ENCODE results near the gene CHRM2. TPM values are rescaled to one million over a fixed set of nuclear protein-coding genes. Genes with fewer than 3 reads are reported as not detected.

CHRM2 gene
- total and polyA plus RNA-seq, 2 of the 4 experiments (the other 2 are of a cell fraction), result 79.3 to 184 TPM

GRCh38 chr7:136884492-136884891, 16.0 kb downstream of the CHRM2 start:
- H3K79me1 ChIP-seq (ENCODE audit: low read depth in 1 of 2, low read length in 2 of 2), result peaks cover 26 to 78% of the 10 kb centered on the region in 2 experiments
- H4K20me1 ChIP-seq (ENCODE audit: insufficient read depth, low read length), result peaks cover 54% of the 10 kb centered on the region; the same call in 1 of the 2 replicates
- TF ChIP-seq MAFK (IDR thresholded peaks at IDR 0.05; ENCODE audit: low read depth, low read length) (no peak), MXI1 (IDR thresholded peaks at IDR 0.05; ENCODE audit: borderline replicate concordance, low read depth, low read length) (no peak), NFE2L2 (IDR thresholded peaks at IDR 0.05; ENCODE audit: low read depth, low read length) (no peak), CTCF (conservative IDR thresholded peaks at IDR 0.05; ENCODE audit: low read depth, low read length) (no peak), USF2 (IDR thresholded peaks at IDR 0.05; ENCODE audit: low read depth, low read length) (no peak), BHLHE40 (IDR thresholded peaks at IDR 0.05; ENCODE audit: low read depth, low read length) (no peak), RCOR1 (IDR thresholded peaks at IDR 0.05; ENCODE audit: insufficient replicate concordance, low read length) (no peak)
- no peak overlapping the region for H3K56ac ChIP-seq (ENCODE audit: extremely low read depth, insufficient read depth, low read length)
- POLR2A ChIA-PET (ENCODE audit: unreplicated experiment), result interaction anchor here (0.6 kb wide), 1 partner anchor 16 kb away, joined by 3 read pairs; no protein-coding TSS in a partner anchor
- no peak overlapping the region for H3K9ac ChIP-seq (ENCODE audit: low read depth, low read length)
- H3K27ac ChIP-seq (ENCODE audit: insufficient read depth, low read length), result peak overlapping the region; percentile 82; the same call in 1 of the 2 replicates
- no peak overlapping the region for H2BK120ac ChIP-seq (ENCODE audit: low read depth, low read length)
- H2BK5ac ChIP-seq (ENCODE audit: low read depth, low read length, poor library complexity, severe bottlenecking), result peak overlapping the region; percentile 42
- BruUV-seq (replicated peaks), result no TSS peak
- H3K36me3 ChIP-seq (ENCODE audit: control insufficient read depth, insufficient read depth, low read length), result peaks cover 21% of the 10 kb centered on the region
- no peak overlapping the region for H2AK9ac ChIP-seq (replicated peaks; ENCODE audit: low read depth, low read length, poor library complexity)
- H3K9me3 ChIP-seq (ENCODE audit: control insufficient read depth, insufficient read depth, low read length), result no peaks in the 10 kb centered on the region
- H3K4me1 ChIP-seq (ENCODE audit: control insufficient read depth, insufficient read depth, low read length), result peaks cover 16% of the 10 kb centered on the region
- no peak overlapping the region for H3K4me3 ChIP-seq (ENCODE audit: insufficient read depth, low read depth, low read length)
- dilution Hi-C loops (cut with HindIII; ENCODE audit: low sequenced_read_pairs, unreplicated experiment) (no loop called here), intact Hi-C loops (cut with micrococcal nuclease) (no loop called here), in situ Hi-C loops (cut with MboI; ENCODE audit: low sequenced_read_pairs) (loop anchor here (10.0 kb wide), 1 partner anchor 570 kb away; no protein-coding TSS in a partner anchor)
- no peak overlapping the region for H2AFZ ChIP-seq (replicated peaks; ENCODE audit: low read length, poor library complexity)
- peak overlapping the region; percentile 59; the same call in 1 of the 2 replicates for H3K23ac ChIP-seq (ENCODE audit: low read depth, low read length)
- no CpG with 5 or more reads among the region's 1 CpG for WGBS, 2 experiments (ENCODE audit: extremely low coverage in 2 of 2, insufficient read length in 1 of 2)
- no peak overlapping the region for H2AK5ac ChIP-seq (ENCODE audit: low read depth, low read length)
- no peaks in the 10 kb centered on the region for H3K27me3 ChIP-seq (ENCODE audit: control insufficient read depth, insufficient read depth, low read length)
- H3K14ac ChIP-seq (replicated peaks; ENCODE audit: low read depth, low read length), result no peak overlapping the region
- H4K5ac ChIP-seq (ENCODE audit: low read depth, low read length), result peak overlapping the region; percentile 82; the same call in 1 of the 2 replicates
- peaks cover 10% of the 10 kb centered on the region for H3K9me1 ChIP-seq (ENCODE audit: insufficient read depth, low read length)
- CTCF ChIA-PET, result interaction anchor here (0.5 to 0.7 kb wide), 5 partner anchors 11 to 1107 kb away, joined by 3 to 4 read pairs (median 3); no protein-coding TSS in a partner anchor
- H3K4me2 ChIP-seq (ENCODE audit: low read depth, low read length), result peak overlapping the region; percentile 52
- DNase-seq (no peak), ATAC-seq (ENCODE audit: low read depth) (no peak)
- no peak overlapping the region for H4K8ac ChIP-seq (ENCODE audit: low read depth in 2 of 2, low read length in 2 of 2)
- no peak overlapping the region for H4K91ac ChIP-seq (ENCODE audit: insufficient read depth, low read depth, low read length)
- H3K4ac ChIP-seq (ENCODE audit: low read depth, low read length), result no peak overlapping the region
- no peak overlapping the region for H2BK15ac ChIP-seq (ENCODE audit: low read depth, low read length)
- H2BK20ac ChIP-seq (ENCODE audit: low read depth, low read length), result no peak overlapping the region
- H3K18ac ChIP-seq (ENCODE audit: low read depth, low read length), result peak overlapping the region; percentile 93
